ENCODE measurements around the gene ALCAM. TPM values are rescaled to one million over a fixed set of nuclear protein-coding genes. Genes with fewer than 3 reads are reported as not detected.
A peak's percentile ranks its signal among the peaks of the same experiment; 100 is the strongest.

The ALCAM gene
- total RNA-seq, 1 experiment from 2014 or later = 98.4 TPM

- ChIA-PET POLR2A (no interaction called here), CTCF (interaction anchor here (1.1 kb wide), 1 partner anchor 17 kb away, joined by 3 read pairs; no protein-coding TSS in a partner anchor)
- DNase-seq (ENCODE audit: unreplicated experiment) = no peak
- no peak overlapping the region for H3K27ac Mint-ChIP-seq (ENCODE audit: low read depth, unreplicated experiment)
- H3K4me1 Mint-ChIP-seq (ENCODE audit: insufficient read depth, unreplicated experiment) = peaks cover 26% of the 10 kb centered on the region
- no peaks in the 10 kb centered on the region for H3K27me3 Mint-ChIP-seq (ENCODE audit: insufficient read depth, unreplicated experiment)
- intact Hi-C loops (cut with micrococcal nuclease) = no loop called here
- TF ChIP-seq, protein P1, sequence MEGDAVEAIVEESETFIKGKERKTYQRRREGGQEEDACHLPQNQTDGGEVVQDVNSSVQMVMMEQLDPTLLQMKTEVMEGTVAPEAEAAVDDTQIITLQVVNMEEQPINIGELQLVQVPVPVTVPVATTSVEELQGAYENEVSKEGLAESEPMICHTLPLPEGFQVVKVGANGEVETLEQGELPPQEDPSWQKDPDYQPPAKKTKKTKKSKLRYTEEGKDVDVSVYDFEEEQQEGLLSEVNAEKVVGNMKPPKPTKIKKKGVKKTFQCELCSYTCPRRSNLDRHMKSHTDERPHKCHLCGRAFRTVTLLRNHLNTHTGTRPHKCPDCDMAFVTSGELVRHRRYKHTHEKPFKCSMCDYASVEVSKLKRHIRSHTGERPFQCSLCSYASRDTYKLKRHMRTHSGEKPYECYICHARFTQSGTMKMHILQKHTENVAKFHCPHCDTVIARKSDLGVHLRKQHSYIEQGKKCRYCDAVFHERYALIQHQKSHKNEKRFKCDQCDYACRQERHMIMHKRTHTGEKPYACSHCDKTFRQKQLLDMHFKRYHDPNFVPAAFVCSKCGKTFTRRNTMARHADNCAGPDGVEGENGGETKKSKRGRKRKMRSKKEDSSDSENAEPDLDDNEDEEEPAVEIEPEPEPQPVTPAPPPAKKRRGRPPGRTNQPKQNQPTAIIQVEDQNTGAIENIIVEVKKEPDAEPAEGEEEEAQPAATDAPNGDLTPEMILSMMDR (IDR thresholded peaks at IDR 0.05; ENCODE audit: unreplicated experiment) = no peak
- H3K9me3 Mint-ChIP-seq (ENCODE audit: unreplicated experiment) = no peaks in the 10 kb centered on the region
- H3K4me3 Mint-ChIP-seq (ENCODE audit: unreplicated experiment) = no peak overlapping the region
- no peaks in the 10 kb centered on the region for H3K36me3 Mint-ChIP-seq (ENCODE audit: insufficient read depth, unreplicated experiment)
- BruUV-seq (replicated peaks) = no TSS peak
Measured at GRCh38 chr3:105347625-105348302, 18.9 kb upstream of the ALCAM start.

DNA sequence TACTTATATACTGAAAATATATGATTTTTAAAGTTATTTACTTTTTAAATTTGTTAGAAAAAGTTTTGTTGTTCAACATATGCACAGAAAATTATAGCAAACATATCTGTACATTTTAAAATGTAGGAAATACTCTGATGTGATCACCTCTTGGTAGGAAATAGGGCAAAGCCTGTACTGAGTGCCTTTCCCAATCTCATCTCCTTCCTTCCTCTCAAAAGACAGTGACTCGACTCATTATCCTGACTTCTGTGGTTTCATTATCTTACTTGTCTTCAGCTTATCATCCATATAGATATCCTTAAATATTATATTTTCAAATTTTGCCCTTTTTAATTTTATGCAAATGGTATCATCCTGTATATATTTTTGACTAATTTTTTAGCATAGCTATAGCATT, 18.4 kb upstream of the ALCAM start:
- H3K27ac Mint-ChIP-seq (ENCODE audit: low read depth, unreplicated experiment) = no peak overlapping the region
- no TSS peak for BruUV-seq (replicated peaks)
- POLR2A ChIA-PET = no interaction called here
- no peak overlapping the region for H3K4me3 Mint-ChIP-seq (ENCODE audit: unreplicated experiment)
- peaks cover 30% of the 10 kb centered on the region for H3K4me1 Mint-ChIP-seq (ENCODE audit: insufficient read depth, unreplicated experiment)
- no peaks in the 10 kb centered on the region for H3K36me3 Mint-ChIP-seq (ENCODE audit: insufficient read depth, unreplicated experiment)
- intact Hi-C loops (cut with micrococcal nuclease) = no loop called here
- TF ChIP-seq, protein P1 (IDR thresholded peaks at IDR 0.05; ENCODE audit: unreplicated experiment) = no peak
- no peaks in the 10 kb centered on the region for H3K27me3 Mint-ChIP-seq (ENCODE audit: insufficient read depth, unreplicated experiment)
- H3K9me3 Mint-ChIP-seq (ENCODE audit: unreplicated experiment) = no peaks in the 10 kb centered on the region
- CTCF ChIA-PET = no interaction called here
- no peak for DNase-seq (ENCODE audit: unreplicated experiment)

DNA sequence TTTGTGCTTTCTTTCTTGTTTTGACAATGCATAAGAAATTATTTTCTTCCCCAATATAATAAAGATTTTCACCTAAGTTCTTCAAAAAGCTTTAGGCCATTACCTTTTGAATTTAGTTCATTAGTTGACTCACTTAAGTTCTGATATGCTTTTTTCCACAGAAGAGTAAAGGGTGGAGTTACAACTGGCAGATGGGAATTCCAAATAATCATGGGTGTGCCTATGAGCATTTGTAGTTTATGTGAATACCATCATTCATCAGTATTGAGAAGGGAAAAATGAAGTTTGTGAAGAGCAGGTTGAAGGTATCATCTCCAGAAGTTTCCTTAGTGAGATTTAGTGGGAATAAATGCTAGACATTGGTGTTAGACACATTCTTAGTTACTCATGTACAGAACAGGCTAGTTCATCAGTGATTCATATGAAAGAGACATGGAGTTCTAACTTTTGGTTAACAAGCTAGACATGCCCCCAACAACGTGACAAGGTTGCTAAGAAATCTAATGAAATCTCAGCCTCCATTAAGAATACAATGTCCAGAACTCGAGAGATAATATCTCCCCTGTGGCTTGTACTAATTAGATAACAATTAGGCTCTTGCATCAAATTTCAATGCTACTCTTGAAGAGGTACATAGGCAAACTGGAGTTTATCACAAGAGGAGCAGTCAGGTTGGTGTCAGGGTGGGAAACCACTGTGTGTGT, 16.9 kb upstream of the ALCAM start:
- intact Hi-C loops (cut with micrococcal nuclease) = no loop called here
- Mint-ChIP-seq H3K36me3 (ENCODE audit: insufficient read depth, unreplicated experiment) (no peaks in the 10 kb centered on the region), H3K9me3 (ENCODE audit: unreplicated experiment) (peaks cover 7% of the 10 kb centered on the region), H3K27me3 (ENCODE audit: insufficient read depth, unreplicated experiment) (no peaks in the 10 kb centered on the region), H3K4me1 (ENCODE audit: insufficient read depth, unreplicated experiment) (peaks cover 38% of the 10 kb centered on the region), H3K4me3 (ENCODE audit: unreplicated experiment) (no peak overlapping the region), H3K27ac (ENCODE audit: low read depth, unreplicated experiment) (no peak overlapping the region)
- BruUV-seq (replicated peaks) = no TSS peak
- TF ChIP-seq, protein P1 (IDR thresholded peaks at IDR 0.05; ENCODE audit: unreplicated experiment) = no peak
- CTCF ChIA-PET = interaction anchor here (0.7 to 1.2 kb wide), 2 partner anchors 14 to 26 kb away, joined by 3 to 4 read pairs; no protein-coding TSS in a partner anchor
- POLR2A ChIA-PET = interaction anchor here (1.0 kb wide), 1 partner anchor 16 kb away, joined by 3 read pairs; the partner anchor contains the start of gene ALCAM
- DNase-seq (ENCODE audit: unreplicated experiment) = no peak

DNA sequence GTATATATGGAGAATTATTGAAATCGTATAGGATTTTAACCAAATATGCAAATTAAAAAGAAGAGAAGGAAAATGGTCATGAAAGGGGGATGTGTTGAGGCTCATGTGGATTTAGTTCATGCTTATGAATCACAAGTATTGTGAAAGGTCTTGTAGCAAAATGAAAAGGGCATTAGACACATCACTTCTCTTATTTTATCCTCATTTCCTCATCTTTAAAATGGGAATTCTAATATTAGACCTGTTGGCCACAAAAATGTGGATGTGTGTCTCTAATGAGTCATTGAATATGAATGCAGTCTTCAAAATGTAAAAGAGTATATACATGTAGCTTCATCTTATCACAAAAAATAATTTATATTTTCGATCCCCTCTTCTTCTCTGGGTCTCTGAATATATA, 14.9 kb upstream of the ALCAM start:
- no peaks in the 10 kb centered on the region for H3K27me3 Mint-ChIP-seq (ENCODE audit: insufficient read depth, unreplicated experiment)
- H3K4me1 Mint-ChIP-seq (ENCODE audit: insufficient read depth, unreplicated experiment) = peaks cover 50% of the 10 kb centered on the region
- ChIA-PET CTCF (interaction anchor here (0.6 kb wide), 1 partner anchor 70 kb away, joined by 3 read pairs; no protein-coding TSS in a partner anchor), POLR2A (no interaction called here)
- no peak overlapping the region for H3K27ac Mint-ChIP-seq (ENCODE audit: low read depth, unreplicated experiment)
- intact Hi-C loops (cut with micrococcal nuclease) = no loop called here
- H3K9me3 Mint-ChIP-seq (ENCODE audit: unreplicated experiment) = peaks cover 7% of the 10 kb centered on the region
- no TSS peak for BruUV-seq (replicated peaks)
- H3K4me3 Mint-ChIP-seq (ENCODE audit: unreplicated experiment) = no peak overlapping the region
- TF ChIP-seq, protein P1 (IDR thresholded peaks at IDR 0.05; ENCODE audit: unreplicated experiment) = no peak
- DNase-seq (ENCODE audit: unreplicated experiment) = peak; percentile 70
- no peaks in the 10 kb centered on the region for H3K36me3 Mint-ChIP-seq (ENCODE audit: insufficient read depth, unreplicated experiment)

Measured in MCF 10A (cell line).